HEK293 (cell line): ENCODE results near the gene NCEH1.
A peak's percentile ranks its signal among the peaks of the same experiment; 100 is the strongest.

ENCODE experiments used
- GLIS2 ChIP-seq: fragments of 450-650 bp; formaldehyde crosslinking; IDR thresholded peaks from 2 replicates; pipeline ENCODE4 v1.5.1; 2016; ENCODE audit warnings: missing biosample characterization, missing genetic modification characterization
- HOXC10 ChIP-seq: sonication (generic); formaldehyde crosslinking; IDR thresholded peaks from 2 replicates; pipeline ENCODE4 v1.8.1; 2023; ENCODE audit warnings: mild to moderate bottlenecking, missing genetic modification reagents
- INSM2 ChIP-seq: fragments of 450-650 bp; formaldehyde crosslinking; IDR thresholded peaks from 2 replicates; pipeline ENCODE4 v1.5.1; 2016; ENCODE audit warnings: missing biosample characterization, missing genetic modification characterization
- KLF9 ChIP-seq: fragments of 450-650 bp; formaldehyde crosslinking; IDR thresholded peaks from 2 replicates; pipeline ENCODE4 v1.5.1; 2016; ENCODE audit warnings: missing biosample characterization, missing genetic modification characterization, low read depth
- OSR2 ChIP-seq: fragments of 450-650 bp; formaldehyde crosslinking; IDR thresholded peaks from 2 replicates; pipeline ENCODE4 v1.5.1; 2016; ENCODE audit warnings: missing biosample characterization, missing genetic modification characterization
- PRDM1 ChIP-seq: fragments of 450-650 bp; formaldehyde crosslinking; IDR thresholded peaks from 2 replicates; pipeline ENCODE4; 2016; ENCODE audit warnings: missing biosample characterization, missing genetic modification characterization
- SP7 ChIP-seq: fragments of 450-650 bp; formaldehyde crosslinking; IDR thresholded peaks from 2 replicates; pipeline ENCODE4 v1.5.1; 2016; ENCODE audit warnings: missing biosample characterization, missing genetic modification characterization
- YY1 ChIP-seq: fragments of 450-650 bp; formaldehyde crosslinking; IDR thresholded peaks from 2 replicates; pipeline ENCODE4 v1.5.1; 2018; ENCODE audit warnings: missing biosample characterization, missing genetic modification characterization
- ZBTB11 ChIP-seq: fragments of 450-650 bp; formaldehyde crosslinking; conservative IDR thresholded peaks from 2 replicates; pipeline ENCODE4 v1.5.1; 2016; ENCODE audit warnings: low read depth, missing biosample characterization, missing genetic modification characterization
- ZFHX2 ChIP-seq: fragments of 450-650 bp; formaldehyde crosslinking; conservative IDR thresholded peaks from 2 replicates; pipeline ENCODE4 v1.5.1; 2016; ENCODE audit warnings: missing biosample characterization, missing genetic modification characterization
- ZNF155 ChIP-seq: fragments of 450-650 bp; formaldehyde crosslinking; IDR thresholded peaks from 2 replicates; pipeline ENCODE4 v1.5.1; 2016; ENCODE audit warnings: missing biosample characterization, missing genetic modification characterization
- ZNF174 ChIP-seq: fragments of 450-650 bp; formaldehyde crosslinking; IDR thresholded peaks from 2 replicates; pipeline ENCODE4 v1.5.0; 2017; ENCODE audit warnings: missing biosample characterization, mild to moderate bottlenecking, missing genetic modification characterization
- ZNF175 ChIP-seq: fragments of 450-650 bp; formaldehyde crosslinking; IDR thresholded peaks from 2 replicates; pipeline ENCODE4 v1.5.1; 2016; ENCODE audit warnings: missing biosample characterization, missing genetic modification characterization
- ZNF2 ChIP-seq: fragments of 450-650 bp; formaldehyde crosslinking; IDR thresholded peaks from 2 replicates; pipeline ENCODE4 v1.5.1; 2016; ENCODE audit warnings: missing biosample characterization, missing genetic modification characterization
- ZNF335 ChIP-seq: fragments of 450-650 bp; formaldehyde crosslinking; conservative IDR thresholded peaks from 2 replicates; pipeline ENCODE4 v1.5.1; 2016; ENCODE audit warnings: missing biosample characterization, missing genetic modification characterization
- ZNF423 ChIP-seq: fragments of 450-650 bp; formaldehyde crosslinking; IDR thresholded peaks from 2 replicates; pipeline ENCODE4 v1.5.1; 2016; ENCODE audit warnings: missing biosample characterization, missing genetic modification characterization
- ZNF488 ChIP-seq: fragments of 450-650 bp; formaldehyde crosslinking; IDR thresholded peaks from 2 replicates; pipeline ENCODE4 v1.5.1; 2016; ENCODE audit warnings: missing biosample characterization, missing genetic modification characterization
- ZNF629 ChIP-seq: fragments of 450-650 bp; formaldehyde crosslinking; IDR thresholded peaks from 2 replicates; pipeline ENCODE4 v1.5.1; 2017; ENCODE audit warnings: missing biosample characterization, missing genetic modification characterization
- ZNF645 ChIP-seq: fragments of 450-650 bp; formaldehyde crosslinking; IDR thresholded peaks from 2 replicates; pipeline ENCODE4; 2016; ENCODE audit warnings: missing biosample characterization, missing genetic modification characterization
- ZNF776 ChIP-seq: fragments of 450-650 bp; formaldehyde crosslinking; IDR thresholded peaks from 2 replicates; pipeline ENCODE4 v1.5.0; 2017; ENCODE audit warnings: missing biosample characterization, missing genetic modification characterization, borderline replicate concordance
- ZNF785 ChIP-seq: fragments of 450-650 bp; formaldehyde crosslinking; IDR thresholded peaks from 2 replicates; pipeline ENCODE4 v1.5.1; 2016; ENCODE audit warnings: missing biosample characterization, missing genetic modification characterization
- TF ChIP-seq, protein P1 (sequence below): fragments of 450-650 bp; formaldehyde crosslinking; conservative IDR thresholded peaks from 2 replicates; pipeline ENCODE4 v1.5.1; 2016; ENCODE audit warnings: low read depth, missing biosample characterization, missing genetic modification characterization
- TF ChIP-seq, protein P2 (sequence below): fragments of 450-650 bp; formaldehyde crosslinking; IDR thresholded peaks from 2 replicates; pipeline ENCODE4 v1.5.1; 2016; ENCODE audit warnings: missing biosample characterization, missing genetic modification characterization

The NCEH1 gene

DNA sequence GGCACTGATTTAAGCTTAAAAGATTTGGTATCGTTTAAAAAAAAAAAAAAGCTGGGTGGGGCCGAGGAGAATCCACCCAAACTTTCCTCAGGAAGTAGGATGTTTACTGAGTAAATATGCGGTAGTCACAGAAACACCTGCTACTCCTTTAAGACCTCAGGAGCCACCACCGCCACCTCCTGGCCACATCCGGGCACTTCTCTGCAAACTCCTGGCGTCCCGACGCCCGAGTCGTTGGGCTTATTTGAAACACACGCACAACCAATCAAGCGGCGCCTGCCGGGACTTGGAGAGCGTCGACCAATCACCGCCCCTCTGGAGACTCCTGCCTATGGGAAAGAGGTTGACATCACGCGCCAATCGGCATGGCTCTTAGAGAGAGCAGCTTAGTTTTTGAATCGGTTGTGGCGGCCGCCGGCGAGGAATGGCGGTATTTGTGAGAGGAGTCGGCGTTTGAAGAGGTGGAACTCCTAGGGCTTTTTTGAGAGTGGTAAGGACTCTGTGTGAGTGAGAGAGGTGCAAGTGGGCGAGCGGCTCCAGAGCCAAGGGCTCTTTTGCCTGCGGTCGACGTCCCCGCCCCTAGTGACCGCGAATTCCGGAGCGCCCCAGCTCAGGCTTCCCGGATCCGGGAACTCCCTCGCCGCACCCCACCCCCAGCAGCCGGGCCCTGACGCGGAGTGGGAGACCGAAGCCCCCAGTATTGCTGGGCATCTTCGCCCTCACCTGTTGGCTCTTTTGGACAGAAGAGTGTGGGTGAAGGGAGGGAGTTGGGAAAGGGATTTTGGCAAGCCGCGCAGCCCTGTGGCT, 39.7 kb upstream of the NCEH1 start, which contains the start of gene ECT2 (continued):
- TF ChIP-seq, protein P1, sequence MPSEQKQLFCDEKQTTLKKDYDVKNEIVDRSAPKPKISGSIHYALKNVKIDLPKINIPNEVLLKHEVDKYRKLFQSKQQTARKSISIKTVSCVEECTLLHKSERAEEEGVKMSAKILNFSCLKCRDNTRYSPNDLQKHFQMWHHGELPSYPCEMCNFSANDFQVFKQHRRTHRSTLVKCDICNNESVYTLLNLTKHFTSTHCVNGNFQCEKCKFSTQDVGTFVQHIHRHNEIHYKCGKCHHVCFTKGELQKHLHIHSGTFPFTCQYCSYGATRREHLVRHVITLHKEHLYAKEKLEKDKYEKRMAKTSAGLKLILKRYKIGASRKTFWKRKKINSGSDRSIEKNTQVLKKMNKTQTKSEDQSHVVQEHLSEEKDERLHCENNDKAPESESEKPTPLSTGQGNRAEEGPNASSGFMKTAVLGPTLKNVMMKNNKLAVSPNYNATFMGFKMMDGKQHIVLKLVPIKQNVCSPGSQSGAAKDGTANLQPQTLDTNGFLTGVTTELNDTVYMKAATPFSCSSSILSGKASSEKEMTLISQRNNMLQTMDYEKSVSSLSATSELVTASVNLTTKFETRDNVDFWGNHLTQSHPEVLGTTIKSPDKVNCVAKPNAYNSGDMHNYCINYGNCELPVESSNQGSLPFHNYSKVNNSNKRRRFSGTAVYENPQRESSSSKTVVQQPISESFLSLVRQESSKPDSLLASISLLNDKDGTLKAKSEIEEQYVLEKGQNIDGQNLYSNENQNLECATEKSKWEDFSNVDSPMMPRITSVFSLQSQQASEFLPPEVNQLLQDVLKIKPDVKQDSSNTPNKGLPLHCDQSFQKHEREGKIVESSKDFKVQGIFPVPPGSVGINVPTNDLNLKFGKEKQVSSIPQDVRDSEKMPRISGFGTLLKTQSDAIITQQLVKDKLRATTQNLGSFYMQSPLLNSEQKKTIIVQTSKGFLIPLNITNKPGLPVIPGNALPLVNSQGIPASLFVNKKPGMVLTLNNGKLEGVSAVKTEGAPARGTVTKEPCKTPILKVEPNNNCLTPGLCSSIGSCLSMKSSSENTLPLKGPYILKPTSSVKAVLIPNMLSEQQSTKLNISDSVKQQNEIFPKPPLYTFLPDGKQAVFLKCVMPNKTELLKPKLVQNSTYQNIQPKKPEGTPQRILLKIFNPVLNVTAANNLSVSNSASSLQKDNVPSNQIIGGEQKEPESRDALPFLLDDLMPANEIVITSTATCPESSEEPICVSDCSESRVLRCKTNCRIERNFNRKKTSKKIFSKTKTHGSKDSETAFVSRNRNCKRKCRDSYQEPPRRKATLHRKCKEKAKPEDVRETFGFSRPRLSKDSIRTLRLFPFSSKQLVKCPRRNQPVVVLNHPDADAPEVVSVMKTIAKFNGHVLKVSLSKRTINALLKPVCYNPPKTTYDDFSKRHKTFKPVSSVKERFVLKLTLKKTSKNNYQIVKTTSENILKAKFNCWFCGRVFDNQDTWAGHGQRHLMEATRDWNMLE (tag by site-specific recombination), result peak; percentile 33; the same call in 1 of the 2 replicates
- TF ChIP-seq ZFHX2 (tag by site-specific recombination), result peak; percentile 41; the same call in 1 of the 2 replicates
- TF ChIP-seq ZNF335, result peak; percentile 77
- peak; percentile 81 for TF ChIP-seq OSR2 (tag by site-specific recombination)
- peak; percentile 71 for TF ChIP-seq ZNF629 (tag by site-specific recombination)
- 0 out of 2 replicates have a peak, but pooled peaks have one; percentile 48 for TF ChIP-seq SP7 (tag by site-specific recombination)
- TF ChIP-seq, protein P2, sequence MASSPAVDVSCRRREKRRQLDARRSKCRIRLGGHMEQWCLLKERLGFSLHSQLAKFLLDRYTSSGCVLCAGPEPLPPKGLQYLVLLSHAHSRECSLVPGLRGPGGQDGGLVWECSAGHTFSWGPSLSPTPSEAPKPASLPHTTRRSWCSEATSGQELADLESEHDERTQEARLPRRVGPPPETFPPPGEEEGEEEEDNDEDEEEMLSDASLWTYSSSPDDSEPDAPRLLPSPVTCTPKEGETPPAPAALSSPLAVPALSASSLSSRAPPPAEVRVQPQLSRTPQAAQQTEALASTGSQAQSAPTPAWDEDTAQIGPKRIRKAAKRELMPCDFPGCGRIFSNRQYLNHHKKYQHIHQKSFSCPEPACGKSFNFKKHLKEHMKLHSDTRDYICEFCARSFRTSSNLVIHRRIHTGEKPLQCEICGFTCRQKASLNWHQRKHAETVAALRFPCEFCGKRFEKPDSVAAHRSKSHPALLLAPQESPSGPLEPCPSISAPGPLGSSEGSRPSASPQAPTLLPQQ (tag by site-specific recombination), result peak; percentile 46
- TF ChIP-seq ZNF174 (tag by site-specific recombination), result no peak
- TF ChIP-seq ZNF776 (tag by site-specific recombination), result no peak
- no peak for TF ChIP-seq ZNF423
- no peak for TF ChIP-seq ZNF155
- no peak for TF ChIP-seq ZNF488 (tag by site-specific recombination)
- TF ChIP-seq ZNF645 (tag by site-specific recombination), result no peak
- peak; percentile 26; the same call in 1 of the 2 replicates for TF ChIP-seq KLF9 (tag by site-specific recombination)
- TF ChIP-seq ZNF785 (tag by site-specific recombination), result no peak
- TF ChIP-seq ZBTB11, result peak; percentile 30; the same call in 1 of the 2 replicates
- no peak for TF ChIP-seq ZNF175
- TF ChIP-seq INSM2 (tag by site-specific recombination), result no peak; the same call in 1 of the 2 replicates
- TF ChIP-seq YY1 (tag by site-specific recombination), result peak; percentile 80
- no peak for TF ChIP-seq HOXC10 (CRISPR knock-in tag)
- TF ChIP-seq PRDM1 (tag by site-specific recombination), result peak; percentile 28; the same call in 1 of the 2 replicates
- peak; percentile 69 for TF ChIP-seq GLIS2 (tag by site-specific recombination)
- 0 out of 2 replicates have a peak, but pooled peaks have one; percentile 20 for TF ChIP-seq ZNF2 (tag by site-specific recombination)
